LNCaP clone FGC (cell line): ENCODE measurements around the gene FOXP4.

Experiments
- DNase-seq: peaks from one replicate; pipeline ENCODE4 v3.0.0-alpha.2; 2011; ENCODE audit warnings: low read depth
- H3K4me3 ChIP-seq: 2 replicates; pipeline ENCODE4 v1.5.1; 2011; ENCODE audit warnings: mild to moderate bottlenecking, low read depth, low read length, control low read depth
- CTCF ChIP-seq: IDR thresholded peaks from 2 replicates; pipeline ENCODE4 v1.5.1; 2012; ENCODE audit warnings: mild to moderate bottlenecking; ENCODE audit not compliant: control insufficient read depth, insufficient read depth; ENCODE audit errors: extremely low read depth

FOXP4 gene

GRCh38 chr6:41624621-41625380 lies 78.6 kb downstream of the FOXP4 start:
- no peak overlapping the region for H3K4me3 ChIP-seq
- DNase-seq: no peak
- no peak for TF ChIP-seq CTCF

- H3K4me3 ChIP-seq: no peak overlapping the region
- DNase-seq: no peak
- TF ChIP-seq CTCF: no peak
Measured at GRCh38 chr6:41625442-41625841, 79.3 kb downstream of the FOXP4 start.

- no peak for DNase-seq
- H3K4me3 ChIP-seq: no peak overlapping the region
- no peak for TF ChIP-seq CTCF
Measured at GRCh38 chr6:41626022-41626421, 79.8 kb downstream of the FOXP4 start.

- no peak for DNase-seq
- no peak overlapping the region for H3K4me3 ChIP-seq
- no peak for TF ChIP-seq CTCF
Measured at GRCh38 chr6:41626917-41627316, 80.7 kb downstream of the FOXP4 start.

GRCh38 chr6:41629128-41629527 lies 82.9 kb downstream of the FOXP4 start:
- no peak for TF ChIP-seq CTCF
- H3K4me3 ChIP-seq: no peak overlapping the region
- no peak for DNase-seq

- TF ChIP-seq CTCF: no peak
- DNase-seq: no peak
- H3K4me3 ChIP-seq: no peak overlapping the region
Measured at GRCh38 chr6:41630069-41630468, 83.9 kb downstream of the FOXP4 start.

GRCh38 chr6:41630946-41631345 lies 84.8 kb downstream of the FOXP4 start:
- no peak for TF ChIP-seq CTCF
- no peak overlapping the region for H3K4me3 ChIP-seq
- no peak for DNase-seq
